ENCODE measurements around the gene GNG14. TPM values are rescaled to one million over a fixed set of nuclear protein-coding genes. Genes with fewer than 3 reads are reported as not detected.

GNG14 gene
- total and polyA plus RNA-seq, 2 of the 4 experiments (the other 2 are of a cell fraction) = not detected

DNA sequence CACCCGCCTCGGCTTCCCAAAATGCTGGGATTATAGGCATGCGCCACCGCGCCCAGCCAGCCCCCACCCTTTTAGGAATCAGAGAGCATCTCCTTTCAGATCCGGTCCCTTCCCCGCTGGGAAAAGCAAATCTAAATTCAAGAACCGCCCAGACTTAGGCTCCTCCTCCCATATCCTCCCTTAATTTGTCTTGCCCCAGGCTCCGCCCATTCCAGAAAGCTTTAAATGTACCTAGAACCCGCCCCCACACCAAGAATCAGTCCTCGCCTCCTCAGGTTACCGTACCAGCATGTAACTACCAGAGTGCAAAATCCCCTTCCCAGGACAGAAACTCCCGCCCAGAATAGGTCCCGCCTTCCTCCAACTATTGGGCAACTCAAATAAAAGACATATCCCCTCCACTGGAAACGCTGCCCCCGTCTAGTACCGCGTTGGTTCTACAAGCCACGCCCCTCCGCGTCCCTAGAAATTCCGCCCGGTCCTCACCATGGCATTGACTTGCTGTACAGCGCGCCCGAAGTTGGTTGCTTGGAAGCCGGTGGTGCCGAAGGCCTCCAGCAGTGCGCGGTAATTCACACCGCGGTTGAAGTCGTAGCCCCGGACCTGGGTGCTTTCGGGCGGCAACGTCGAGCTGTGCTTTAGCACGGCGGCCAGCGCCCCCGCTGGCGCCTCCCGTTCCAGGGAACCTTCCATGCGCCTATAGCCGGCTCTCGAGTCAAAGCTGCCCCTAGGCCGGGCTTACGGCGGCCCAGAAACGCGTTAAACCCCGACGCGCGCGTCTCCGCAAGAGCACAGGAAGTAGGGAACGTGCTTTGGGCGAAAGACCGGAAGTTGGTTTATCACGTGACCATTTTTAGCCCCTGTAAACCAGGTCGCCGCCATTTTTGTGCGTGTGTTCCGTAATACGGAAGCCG lies 6.5 kb upstream of the GNG14 start, which contains the start of gene DHPS (continued):
- TF ChIP-seq BHLHE40 (IDR thresholded peaks at IDR 0.05; ENCODE audit: low read depth, low read length) = peak; percentile 79
- peak; percentile 97 for TF ChIP-seq CEBPB (IDR thresholded peaks at IDR 0.05; ENCODE audit: low read depth, low read length)
- TF ChIP-seq POLR2A (IDR thresholded peaks at IDR 0.05; ENCODE audit: low read depth, low read length) = peak; percentile 90
- TF ChIP-seq RFX5 (IDR thresholded peaks at IDR 0.05; ENCODE audit: low read depth, low read length) = no peak

DNA sequence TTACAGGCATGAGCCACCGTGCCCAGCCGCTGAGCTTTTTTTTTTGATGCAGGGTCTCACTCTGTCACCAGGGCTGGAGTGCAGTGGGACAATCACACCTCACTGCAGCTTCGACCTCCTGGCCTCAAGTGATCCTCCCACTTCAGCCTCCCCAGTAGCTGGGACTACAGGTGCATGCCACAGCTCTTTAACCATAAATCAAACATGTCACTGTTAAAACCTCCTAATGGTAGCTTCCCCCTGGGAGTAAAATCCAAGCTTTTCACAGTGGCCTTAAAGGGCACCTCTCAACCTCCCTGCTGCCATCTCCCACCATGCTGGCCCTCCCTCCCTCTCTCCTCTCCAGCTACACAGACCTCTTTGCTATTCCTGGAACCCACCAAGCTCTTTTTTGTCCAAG lies 2.0 kb upstream of the GNG14 start:
- H2AK9ac ChIP-seq (replicated peaks; ENCODE audit: low read depth, low read length, poor library complexity) = no peak overlapping the region
- H2AK5ac ChIP-seq (ENCODE audit: low read depth, low read length) = no peak overlapping the region
- H4K5ac ChIP-seq (ENCODE audit: low read depth, low read length) = no peak overlapping the region
- H3K4ac ChIP-seq (ENCODE audit: low read depth, low read length) = no peak overlapping the region
- H4K8ac ChIP-seq (ENCODE audit: low read depth in 2 of 2, low read length in 2 of 2) = no peak overlapping the region
- no peak overlapping the region for H2BK120ac ChIP-seq (ENCODE audit: low read depth, low read length)
- H2BK5ac ChIP-seq (ENCODE audit: low read depth, low read length, poor library complexity, severe bottlenecking) = no peak overlapping the region
- H3K14ac ChIP-seq (replicated peaks; ENCODE audit: low read depth, low read length) = no peak overlapping the region
- no peaks in the 10 kb centered on the region for H3K9me3 ChIP-seq (ENCODE audit: control insufficient read depth, insufficient read depth, low read length)
- H2BK15ac ChIP-seq (ENCODE audit: low read depth, low read length) = no peak overlapping the region
- no peak overlapping the region for H3K4me3 ChIP-seq (ENCODE audit: insufficient read depth, low read depth, low read length)
- intact Hi-C loops (cut with micrococcal nuclease) (no loop called here), in situ Hi-C loops (cut with MboI; ENCODE audit: low sequenced_read_pairs) (no loop called here), dilution Hi-C loops (cut with HindIII; ENCODE audit: low sequenced_read_pairs, unreplicated experiment) (no loop called here)
- no peak overlapping the region for H3K56ac ChIP-seq (ENCODE audit: extremely low read depth, insufficient read depth, low read length)
- H3K27me3 ChIP-seq (ENCODE audit: control insufficient read depth, insufficient read depth, low read length) = no peaks in the 10 kb centered on the region
- POLR2A ChIA-PET (ENCODE audit: unreplicated experiment) = interaction anchor here (1.1 kb wide), 1 partner anchor 10 kb away, joined by 6 read pairs; the partner anchor contains the start of gene FBXW9
- no peak overlapping the region for H3K4me2 ChIP-seq (ENCODE audit: low read depth, low read length)
- 60% methylated on average over 1 of the region's 3 CpGs; no CpG with 5 or more reads in 1 of the 2 experiments for whole genome bisulfite sequencing, 2 experiments (ENCODE audit: extremely low coverage in 2 of 2, insufficient read length in 1 of 2)
- BruUV-seq (replicated peaks) = no TSS peak
- 0 out of 2 replicates have a peak, but pooled peaks cover 2% of the 10 kb centered on the region for H3K36me3 ChIP-seq (ENCODE audit: control insufficient read depth, insufficient read depth, low read length)
- H3K27ac ChIP-seq (ENCODE audit: insufficient read depth, low read length) = no peak overlapping the region
- no peak overlapping the region for H2BK20ac ChIP-seq (ENCODE audit: low read depth, low read length)
- H3K4me1 ChIP-seq (ENCODE audit: control insufficient read depth, insufficient read depth, low read length) = no peaks in the 10 kb centered on the region
- no peak overlapping the region for H3K23ac ChIP-seq (ENCODE audit: low read depth, low read length)
- no peak overlapping the region for H3K9ac ChIP-seq (ENCODE audit: low read depth, low read length)
- H3K18ac ChIP-seq (ENCODE audit: low read depth, low read length) = no peak overlapping the region
- DNase-seq = no peak
- ATAC-seq (ENCODE audit: low read depth) = no peak
- peaks cover 0 to 3% of the 10 kb centered on the region in 2 experiments; a peak in 1 of 4 replicates for H3K79me1 ChIP-seq (ENCODE audit: low read depth in 1 of 2, low read length in 2 of 2)
- TF ChIP-seq CEBPB (IDR thresholded peaks at IDR 0.05; ENCODE audit: low read depth, low read length) (no peak), NFE2L2 (IDR thresholded peaks at IDR 0.05; ENCODE audit: low read depth, low read length) (no peak), CHD1 (IDR thresholded peaks at IDR 0.05; ENCODE audit: low read depth, low read length) (no peak), RAD21 (IDR thresholded peaks at IDR 0.05; ENCODE audit: low read length) (no peak), RFX5 (IDR thresholded peaks at IDR 0.05; ENCODE audit: low read depth, low read length) (no peak), BHLHE40 (IDR thresholded peaks at IDR 0.05; ENCODE audit: low read depth, low read length) (no peak), SMC3 (IDR thresholded peaks at IDR 0.05; ENCODE audit: low read depth, low read length) (no peak), MAFK (IDR thresholded peaks at IDR 0.05; ENCODE audit: low read depth, low read length) (no peak), MAZ (IDR thresholded peaks at IDR 0.05; ENCODE audit: borderline replicate concordance, low read depth, low read length) (no peak), MXI1 (IDR thresholded peaks at IDR 0.05; ENCODE audit: borderline replicate concordance, low read depth, low read length) (no peak)
- TF ChIP-seq, protein P1, sequence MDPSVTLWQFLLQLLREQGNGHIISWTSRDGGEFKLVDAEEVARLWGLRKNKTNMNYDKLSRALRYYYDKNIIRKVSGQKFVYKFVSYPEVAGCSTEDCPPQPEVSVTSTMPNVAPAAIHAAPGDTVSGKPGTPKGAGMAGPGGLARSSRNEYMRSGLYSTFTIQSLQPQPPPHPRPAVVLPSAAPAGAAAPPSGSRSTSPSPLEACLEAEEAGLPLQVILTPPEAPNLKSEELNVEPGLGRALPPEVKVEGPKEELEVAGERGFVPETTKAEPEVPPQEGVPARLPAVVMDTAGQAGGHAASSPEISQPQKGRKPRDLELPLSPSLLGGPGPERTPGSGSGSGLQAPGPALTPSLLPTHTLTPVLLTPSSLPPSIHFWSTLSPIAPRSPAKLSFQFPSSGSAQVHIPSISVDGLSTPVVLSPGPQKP (IDR thresholded peaks at IDR 0.05; ENCODE audit: borderline replicate concordance, low read depth, low read length) = no peak
- TF ChIP-seq, protein P2, sequence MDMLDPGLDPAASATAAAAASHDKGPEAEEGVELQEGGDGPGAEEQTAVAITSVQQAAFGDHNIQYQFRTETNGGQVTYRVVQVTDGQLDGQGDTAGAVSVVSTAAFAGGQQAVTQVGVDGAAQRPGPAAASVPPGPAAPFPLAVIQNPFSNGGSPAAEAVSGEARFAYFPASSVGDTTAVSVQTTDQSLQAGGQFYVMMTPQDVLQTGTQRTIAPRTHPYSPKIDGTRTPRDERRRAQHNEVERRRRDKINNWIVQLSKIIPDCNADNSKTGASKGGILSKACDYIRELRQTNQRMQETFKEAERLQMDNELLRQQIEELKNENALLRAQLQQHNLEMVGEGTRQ (IDR thresholded peaks at IDR 0.05; ENCODE audit: low read depth, low read length) = no peak
- H2AFZ ChIP-seq (replicated peaks; ENCODE audit: low read length, poor library complexity) = no peak overlapping the region
- H4K20me1 ChIP-seq (ENCODE audit: insufficient read depth, low read length) = no peaks in the 10 kb centered on the region
- H4K91ac ChIP-seq (ENCODE audit: insufficient read depth, low read depth, low read length) = no peak overlapping the region
- no peaks in the 10 kb centered on the region for H3K9me1 ChIP-seq (ENCODE audit: insufficient read depth, low read length)
- CTCF ChIA-PET = no interaction called here

Data from IMR-90 (cell line).